Activated B cell treated with CpG ODN at 0.5 μM for 24 hours (primary cell): Measurements from ENCODE around the gene GZMM. TPM values are rescaled to one million over a fixed set of nuclear protein-coding genes. Genes with fewer than 3 reads are reported as not detected.

Experiments
- ATAC-seq: fragments of 200-7000 bp; cut with Tn5 transposase; one replicate; pipeline ENCODE4 v1.10.0; 2021; ENCODE audit warnings: low read depth, mild to moderate bottlenecking, moderate library complexity
- CTCF ChIA-PET: fragments of 350-600 bp; sonication (Branson Sonifier 250); formaldehyde crosslinking; loops from one replicate; lab custom pipeline; 2021; ENCODE audit warnings: antibody characterized with exemption; lab: Charles Lee
- POLR2A ChIA-PET: fragments of 350-600 bp; sonication (Branson Sonifier 250); formaldehyde crosslinking; loops from one replicate; lab custom pipeline; 2021; ENCODE audit warnings: antibody characterized with exemption; lab: Charles Lee
- DNase-seq: peaks from one replicate; pipeline ENCODE4 v3.0.0; 2022
- H3K27ac Mint-ChIP-seq: one replicate; pipeline ENCODE4 v1.8.0; 2020; ENCODE audit warnings: mixed read lengths
- H3K27me3 Mint-ChIP-seq: one replicate; pipeline ENCODE4 v1.8.0; 2021; ENCODE audit warnings: mixed read lengths
- H3K36me3 Mint-ChIP-seq: one replicate; pipeline ENCODE4 v1.8.0; 2021; ENCODE audit warnings: low read depth, mixed read lengths
- H3K4me1 Mint-ChIP-seq: one replicate; pipeline ENCODE4 v1.8.0; 2021; ENCODE audit warnings: mixed read lengths
- H3K4me3 Mint-ChIP-seq: one replicate; pipeline ENCODE4 v1.8.0; 2020; ENCODE audit warnings: mild to moderate bottlenecking, mixed read lengths
- H3K9me3 Mint-ChIP-seq: one replicate; pipeline ENCODE4 v1.8.0; 2020; ENCODE audit warnings: mixed read lengths
- intact Hi-C: fragments of 100-400 bp; cut with micrococcal nuclease; formaldehyde crosslinking; loops from one replicate; pipeline ENCODE4 v1.15.1; 2024
- total RNA-seq: library from RNA; stranded (reverse); gene quantifications from 2 replicates; pipeline ENCODE4 v1.2.3, GENCODE V29; 2022
- TF ChIP-seq, protein P1 (sequence below): fragments of 200-600 bp; IDR thresholded peaks from one replicate; pipeline ENCODE4 v1.8.0; 2022; ENCODE audit warnings: antibody characterized with exemption, mild to moderate bottlenecking

The GZMM gene
- total RNA-seq, 1 donor from 2014 or later = not detected

DNA sequence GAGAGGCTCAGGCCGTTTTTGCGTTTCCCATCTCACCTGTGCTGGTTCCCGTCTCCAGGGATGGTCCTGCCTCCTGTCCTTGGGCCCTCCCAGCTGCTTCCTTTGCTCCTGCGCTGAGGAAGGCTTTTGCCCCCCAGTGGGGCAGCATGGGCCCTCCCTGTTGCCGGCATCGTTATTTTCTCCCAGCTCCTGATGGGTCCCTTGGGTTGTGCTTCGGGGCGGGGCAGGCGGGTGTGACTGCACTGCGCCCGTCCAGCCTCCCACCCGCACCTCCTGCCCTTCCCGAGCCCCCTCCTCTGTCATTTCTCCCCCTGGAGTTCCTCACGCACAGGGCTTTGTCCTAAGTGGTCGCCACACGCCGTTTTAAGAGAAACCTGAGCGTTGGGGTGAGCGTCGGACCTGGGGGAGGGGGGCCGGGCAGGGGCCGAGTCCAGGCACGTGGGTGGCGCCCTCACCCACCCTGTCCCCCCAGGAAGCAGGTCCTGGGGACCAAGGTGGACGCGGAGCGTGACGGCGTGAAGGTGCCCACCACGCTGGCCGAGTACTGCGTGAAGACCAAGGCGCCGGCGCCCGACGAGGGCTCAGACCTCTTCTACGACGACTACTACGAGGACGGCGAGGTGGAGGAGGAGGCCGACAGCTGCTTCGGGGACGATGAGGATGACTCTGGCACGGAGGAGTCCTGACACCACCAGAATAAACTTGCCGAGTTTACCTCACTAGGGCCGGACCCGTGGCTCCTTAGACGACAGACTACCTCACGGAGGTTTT lies 2.8 kb upstream of the GZMM start:
- Mint-ChIP-seq H3K27ac (no peak overlapping the region), H3K36me3 (peaks cover 28% of the 10 kb centered on the region), H3K4me1 (peaks cover 4% of the 10 kb centered on the region), H3K27me3 (no peaks in the 10 kb centered on the region), H3K9me3 (no peaks in the 10 kb centered on the region), H3K4me3 (no peak overlapping the region)
- ATAC-seq (no peak), DNase-seq (no peak)
- CTCF ChIA-PET = no interaction called here
- intact Hi-C loops = no loop called here
- TF ChIP-seq, protein P1, sequence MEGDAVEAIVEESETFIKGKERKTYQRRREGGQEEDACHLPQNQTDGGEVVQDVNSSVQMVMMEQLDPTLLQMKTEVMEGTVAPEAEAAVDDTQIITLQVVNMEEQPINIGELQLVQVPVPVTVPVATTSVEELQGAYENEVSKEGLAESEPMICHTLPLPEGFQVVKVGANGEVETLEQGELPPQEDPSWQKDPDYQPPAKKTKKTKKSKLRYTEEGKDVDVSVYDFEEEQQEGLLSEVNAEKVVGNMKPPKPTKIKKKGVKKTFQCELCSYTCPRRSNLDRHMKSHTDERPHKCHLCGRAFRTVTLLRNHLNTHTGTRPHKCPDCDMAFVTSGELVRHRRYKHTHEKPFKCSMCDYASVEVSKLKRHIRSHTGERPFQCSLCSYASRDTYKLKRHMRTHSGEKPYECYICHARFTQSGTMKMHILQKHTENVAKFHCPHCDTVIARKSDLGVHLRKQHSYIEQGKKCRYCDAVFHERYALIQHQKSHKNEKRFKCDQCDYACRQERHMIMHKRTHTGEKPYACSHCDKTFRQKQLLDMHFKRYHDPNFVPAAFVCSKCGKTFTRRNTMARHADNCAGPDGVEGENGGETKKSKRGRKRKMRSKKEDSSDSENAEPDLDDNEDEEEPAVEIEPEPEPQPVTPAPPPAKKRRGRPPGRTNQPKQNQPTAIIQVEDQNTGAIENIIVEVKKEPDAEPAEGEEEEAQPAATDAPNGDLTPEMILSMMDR = no peak
- POLR2A ChIA-PET = no interaction called here

DNA sequence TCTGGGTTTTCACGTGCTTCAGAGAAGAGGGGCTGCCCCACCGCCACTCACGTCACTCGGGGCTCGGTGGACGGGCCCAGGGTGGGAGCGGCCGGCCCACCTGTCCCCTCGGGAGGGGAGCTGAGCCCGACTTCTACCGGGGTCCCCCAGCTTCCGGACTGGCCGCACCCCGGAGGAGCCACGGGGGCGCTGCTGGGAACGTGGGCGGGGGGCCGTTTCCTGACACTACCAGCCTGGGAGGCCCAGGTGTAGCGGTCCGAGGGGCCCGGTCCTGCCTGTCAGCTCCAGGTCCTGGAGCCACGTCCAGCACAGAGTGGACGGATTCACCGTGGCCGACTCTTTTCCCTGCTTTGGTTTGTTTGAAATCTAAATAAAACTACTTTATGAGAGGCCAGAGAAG lies 2.2 kb upstream of the GZMM start:
- no peak for ATAC-seq
- Mint-ChIP-seq H3K4me3 (no peak overlapping the region), H3K4me1 (peaks cover 4% of the 10 kb centered on the region), H3K27me3 (no peaks in the 10 kb centered on the region), H3K9me3 (no peaks in the 10 kb centered on the region), H3K27ac (no peak overlapping the region), H3K36me3 (peaks cover 26% of the 10 kb centered on the region)
- ChIA-PET POLR2A (no interaction called here), CTCF (no interaction called here)
- intact Hi-C loops = no loop called here
- no peak for DNase-seq
- TF ChIP-seq, protein P1 = no peak

DNA sequence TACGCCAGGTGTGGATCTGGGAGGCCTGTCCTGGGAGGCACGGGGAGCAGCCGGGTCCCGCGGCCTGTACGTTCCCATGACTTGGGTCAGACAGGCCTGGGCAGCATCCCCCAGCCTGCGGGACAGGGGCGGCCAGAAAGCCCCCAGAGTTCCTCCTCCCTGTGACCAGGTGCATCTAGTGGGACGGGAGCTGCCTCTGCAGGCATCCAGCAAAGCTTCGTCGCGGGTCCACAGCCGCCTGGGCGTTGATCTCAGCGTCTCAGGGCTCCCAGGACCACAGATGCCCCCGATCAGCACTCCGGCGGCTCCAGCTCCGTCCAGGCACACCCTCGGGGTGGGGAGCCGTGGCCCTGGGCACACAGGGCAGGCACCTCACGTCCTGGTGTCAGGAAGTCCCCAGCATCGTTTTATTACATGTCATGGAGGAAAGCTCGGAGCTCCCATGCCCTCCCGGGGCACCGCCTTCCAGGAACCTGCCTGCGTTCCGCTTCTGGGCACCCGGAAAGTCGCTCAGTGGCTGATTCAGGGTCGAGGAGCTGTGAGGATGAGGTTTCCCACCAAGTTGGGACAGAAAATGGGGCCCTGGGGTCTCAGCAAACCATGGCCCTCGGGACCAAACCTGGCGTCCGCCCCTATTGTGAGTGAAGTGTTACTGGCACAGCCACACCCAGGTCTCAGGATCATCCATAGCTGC lies 1.5 kb upstream of the GZMM start:
- intact Hi-C loops = no loop called here
- Mint-ChIP-seq H3K27me3 (no peaks in the 10 kb centered on the region), H3K27ac (no peak overlapping the region), H3K36me3 (peaks cover 21% of the 10 kb centered on the region), H3K9me3 (no peaks in the 10 kb centered on the region), H3K4me3 (no peak overlapping the region), H3K4me1 (peaks cover 4% of the 10 kb centered on the region)
- no peak for DNase-seq
- CTCF ChIA-PET = interaction anchor here (0.7 kb wide), 1 partner anchor 10 kb away, joined by 3 read pairs; no protein-coding TSS in a partner anchor
- no peak for ATAC-seq
- TF ChIP-seq, protein P1 = no peak
- POLR2A ChIA-PET = no interaction called here

DNA sequence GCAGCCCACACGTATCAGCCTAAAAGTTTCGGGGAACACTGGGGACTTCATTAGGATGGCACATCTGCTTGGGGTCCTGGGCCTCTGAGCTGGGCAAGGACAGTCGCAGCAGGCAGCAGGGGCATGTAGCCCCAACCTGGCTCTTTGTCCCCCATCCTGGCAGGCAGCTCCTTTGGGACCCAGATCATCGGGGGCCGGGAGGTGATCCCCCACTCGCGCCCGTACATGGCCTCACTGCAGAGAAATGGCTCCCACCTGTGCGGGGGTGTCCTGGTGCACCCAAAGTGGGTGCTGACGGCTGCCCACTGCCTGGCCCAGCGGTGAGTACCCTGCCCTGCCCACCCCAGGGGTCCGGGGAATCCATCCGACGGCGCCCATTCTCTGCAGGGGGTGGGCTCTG lies 3.3 kb downstream of the GZMM start:
- Mint-ChIP-seq H3K36me3 (peaks cover 2% of the 10 kb centered on the region), H3K27ac (no peak overlapping the region), H3K27me3 (peaks cover 2% of the 10 kb centered on the region), H3K9me3 (no peaks in the 10 kb centered on the region), H3K4me1 (peaks cover 4% of the 10 kb centered on the region), H3K4me3 (no peak overlapping the region)
- ChIA-PET POLR2A (no interaction called here), CTCF (no interaction called here)
- ATAC-seq = no peak
- TF ChIP-seq, protein P1 = no peak
- DNase-seq = no peak
- intact Hi-C loops = no loop called here

DNA sequence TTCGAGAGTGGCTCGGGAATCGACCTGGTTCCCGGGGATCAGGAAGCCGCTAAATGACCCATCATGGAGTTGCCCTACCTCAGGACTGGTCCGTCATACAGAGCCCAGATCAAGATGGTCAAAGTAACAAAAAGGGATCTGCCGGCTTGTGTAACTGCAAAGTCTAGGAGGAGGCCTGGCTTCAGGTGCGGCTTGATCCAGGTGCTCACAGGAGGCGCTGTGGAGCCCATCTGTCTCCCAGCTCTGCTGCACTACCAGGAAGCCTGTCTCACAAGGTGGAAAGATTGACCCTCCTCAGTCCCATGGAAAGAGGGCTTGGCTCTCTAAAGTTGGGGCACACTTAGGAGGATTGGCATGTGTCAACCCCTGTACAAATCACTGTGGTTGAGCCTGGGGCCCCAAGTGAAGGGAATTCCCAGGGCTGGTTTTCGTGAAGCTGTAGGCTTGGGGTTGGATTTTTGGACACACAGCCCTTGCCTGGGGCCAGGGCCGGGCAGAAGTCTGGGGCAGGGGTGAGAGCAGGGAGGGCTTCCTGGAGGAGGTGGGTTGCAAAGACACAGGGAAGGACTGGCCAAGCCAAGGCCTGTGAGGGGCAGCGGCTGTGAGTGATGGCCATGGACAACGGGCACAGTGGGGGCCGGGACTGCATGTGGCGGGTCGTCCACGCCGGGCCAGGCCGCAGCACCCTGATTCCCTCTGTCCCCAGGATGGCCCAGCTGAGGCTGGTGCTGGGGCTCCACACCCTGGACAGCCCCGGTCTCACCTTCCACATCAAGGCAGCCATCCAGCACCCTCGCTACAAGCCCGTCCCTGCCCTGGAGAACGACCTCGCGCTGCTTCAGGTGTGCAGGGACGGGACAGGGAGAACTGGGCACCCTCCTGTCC lies 4.2 kb downstream of the GZMM start:
- H3K4me1 Mint-ChIP-seq = peaks cover 4% of the 10 kb centered on the region
- CTCF ChIA-PET = no interaction called here
- TF ChIP-seq, protein P1 = no peak
- no peaks in the 10 kb centered on the region for H3K9me3 Mint-ChIP-seq
- POLR2A ChIA-PET = no interaction called here
- H3K27ac Mint-ChIP-seq = no peak overlapping the region
- intact Hi-C loops = no loop called here
- DNase-seq (no peak), ATAC-seq (no peak)
- peaks cover 2% of the 10 kb centered on the region for H3K36me3 Mint-ChIP-seq
- H3K4me3 Mint-ChIP-seq = no peak overlapping the region
- peaks cover 2% of the 10 kb centered on the region for H3K27me3 Mint-ChIP-seq
